ENCODE measurements around the gene PRDX3. TPM values are rescaled to one million over a fixed set of nuclear protein-coding genes. Genes with fewer than 3 reads are reported as not detected.

The PRDX3 gene
- 151 and 161 TPM in 2 replicates for total RNA-seq

DNA sequence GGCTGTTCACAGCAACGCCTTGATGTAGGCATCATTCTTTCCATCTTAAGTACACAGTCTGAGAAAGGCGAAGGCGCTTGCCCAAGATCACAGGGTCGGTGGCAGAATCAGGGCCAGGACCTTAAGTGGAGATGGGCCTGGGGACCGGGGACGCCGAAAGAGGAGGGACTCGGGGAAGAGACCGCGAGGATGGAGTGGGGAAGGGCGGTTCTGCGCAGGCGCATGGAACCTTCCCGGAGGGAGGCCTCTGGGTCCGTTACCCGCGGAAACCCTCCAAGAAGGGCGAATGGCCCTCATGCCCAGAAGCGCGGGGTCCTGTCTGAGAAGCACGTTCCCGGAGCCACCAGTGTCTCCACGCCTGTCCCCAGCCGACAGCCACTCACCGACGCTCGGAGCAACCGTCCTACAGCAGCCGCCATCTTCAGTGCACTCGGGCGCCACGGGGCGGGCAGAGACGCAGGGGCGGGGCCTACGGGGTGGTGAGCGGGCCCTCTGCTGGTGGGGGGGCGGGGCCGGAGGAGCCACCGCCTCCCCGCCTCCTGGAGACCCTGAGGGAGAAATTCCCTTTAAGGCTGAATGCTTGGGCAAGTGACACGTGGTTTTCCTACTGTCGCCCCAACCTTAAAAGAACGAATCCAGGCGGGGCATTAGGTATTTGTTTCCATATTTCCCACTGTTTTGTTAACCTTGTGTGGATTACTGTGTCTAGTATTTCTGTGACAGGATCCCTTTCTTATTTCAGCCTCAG, at the start of gene PRDX3:
Gene PRDX3, minus strand, starts transcription at position 441 of the 748 bp plus-strand sequence. Its CDS starts 22 bp downstream, at position 419.

DNA sequence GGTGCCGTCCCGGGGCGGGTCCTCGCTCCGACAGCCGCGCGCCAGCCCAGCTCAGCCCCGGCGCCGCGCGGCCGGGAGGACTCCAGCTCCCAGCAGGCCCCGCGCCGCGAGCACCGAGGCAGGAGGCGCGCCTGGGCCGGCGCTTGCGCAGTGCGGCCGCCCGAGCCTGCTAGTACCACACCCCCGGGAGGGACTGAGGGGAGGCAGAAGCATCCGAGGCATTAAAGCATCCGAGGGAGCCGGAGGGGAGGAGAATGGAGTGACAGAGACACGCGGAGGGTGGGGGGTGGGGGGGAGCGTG, 28.7 kb upstream of the PRDX3 start, which contains the start of gene GRK5:
Gene GRK5, plus strand, starts transcription at position 206 of the 301 bp plus-strand sequence. CDS start 347 bp downstream, outside the sequence.

DNA sequence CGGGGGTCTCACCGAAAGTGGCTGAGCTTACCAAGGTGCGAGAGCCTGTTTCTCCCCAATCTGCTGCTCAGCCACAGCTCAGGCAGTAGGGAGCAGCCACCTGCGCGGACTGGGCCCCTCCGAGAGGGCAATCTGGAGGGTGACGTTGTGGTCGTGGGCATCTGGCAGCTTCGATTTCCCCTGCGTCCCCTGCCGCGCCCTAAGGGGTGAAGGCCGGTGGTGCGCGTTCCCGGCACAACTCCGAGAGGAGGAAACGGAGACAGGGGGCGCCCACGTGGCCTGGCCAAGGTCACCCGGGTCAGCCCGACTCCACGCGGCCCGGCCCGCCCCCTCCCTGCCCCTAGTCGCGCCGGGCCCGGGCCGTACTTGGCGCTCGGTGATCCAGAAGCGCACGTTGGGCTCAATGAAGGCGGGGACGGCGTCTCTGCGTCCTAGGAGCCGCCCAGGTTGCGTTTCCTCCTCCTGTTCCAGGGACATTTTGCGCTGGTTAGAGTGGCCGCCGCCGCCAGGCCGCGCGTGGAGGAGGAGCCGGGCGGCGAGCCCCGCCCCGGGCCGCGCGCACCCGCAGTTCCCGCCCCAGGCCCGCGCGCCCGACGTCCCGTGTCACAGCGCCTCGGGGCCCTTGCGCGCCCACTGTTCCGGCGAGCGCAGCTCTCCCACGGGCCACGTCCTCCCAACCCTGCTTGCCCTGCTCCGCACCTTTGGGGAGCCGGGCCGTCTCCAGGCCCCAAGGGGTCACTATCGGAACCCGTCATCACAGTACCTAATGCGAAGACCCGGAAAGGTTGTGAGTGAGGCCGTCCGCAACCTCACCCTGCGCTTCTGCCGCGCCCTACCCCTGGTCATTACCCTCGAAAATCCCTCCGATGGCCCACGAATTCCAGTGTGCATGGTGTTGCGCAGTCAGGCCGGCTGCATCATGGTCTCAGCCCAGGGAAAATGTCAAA, 13.2 kb downstream of the PRDX3 start, which contains the start of gene SFXN4:
Gene SFXN4, minus strand, starts transcription at position 544 of the 947 bp plus-strand sequence. Its CDS starts 67 bp downstream, at position 477.

Small RNAs within 50 kb of the gene (small RNA-seq; reads per million reads assigned to genes)
- gene RN7SL749P, result not detected

Other genes starting within 250 kb of the PRDX3 start
- gene NANOS1, start 149.1 kb downstream of the PRDX3 start, total RNA-seq, result 1.4 and 2.4 TPM in 2 replicates
- gene EIF3A, start 98.0 kb downstream of the PRDX3 start, total RNA-seq, result 117 and 127 TPM in 2 replicates
- 93.4 and 95.3 TPM in 2 replicates for gene DENND10, start 74.7 kb downstream of the PRDX3 start, total RNA-seq
- 15.2 and 15.4 TPM in 2 replicates for gene SFXN4, start 13.1 kb downstream of the PRDX3 start, total RNA-seq
- 12.0 and 16.3 TPM in 2 replicates for gene GRK5, start 28.8 kb upstream of the PRDX3 start, total RNA-seq

Data from articular chondrocyte of knee joint (primary cell).